HG03159 (cell line): ENCODE data around the gene DUOXA2.

Source experiments
- ATAC-seq: cut with Tn5 transposase; IDR thresholded peaks from one replicate; pipeline ENCODE4 v1.9.1; 2021; ENCODE audit warnings: mild to moderate bottlenecking, moderate library complexity; ENCODE audit not compliant: unreplicated experiment

DUOXA2 gene

DNA sequence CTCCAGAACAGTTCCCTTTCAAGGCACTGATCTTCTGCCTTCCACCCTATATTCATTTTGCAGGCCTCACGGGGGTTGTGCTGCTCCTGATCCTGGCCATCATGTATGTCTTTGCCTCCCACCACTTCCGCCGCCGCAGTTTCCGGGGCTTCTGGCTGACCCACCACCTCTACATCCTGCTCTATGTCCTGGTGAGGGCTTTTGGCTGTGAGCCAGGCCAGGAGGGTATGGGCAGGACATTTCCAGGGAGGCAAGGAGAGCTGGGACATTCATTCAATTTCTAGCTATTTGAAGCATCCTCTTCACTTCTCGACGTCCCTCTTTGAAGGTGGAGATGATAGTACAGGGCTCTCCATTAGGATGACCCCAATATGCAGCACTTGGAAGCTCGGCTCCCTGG is 41.6 kb downstream of the DUOXA2 start:
- no peak for ATAC-seq

- no peak for ATAC-seq
Observed at GRCh38 chr15:45156744-45157455, 42.8 kb downstream of the DUOXA2 start.

DNA sequence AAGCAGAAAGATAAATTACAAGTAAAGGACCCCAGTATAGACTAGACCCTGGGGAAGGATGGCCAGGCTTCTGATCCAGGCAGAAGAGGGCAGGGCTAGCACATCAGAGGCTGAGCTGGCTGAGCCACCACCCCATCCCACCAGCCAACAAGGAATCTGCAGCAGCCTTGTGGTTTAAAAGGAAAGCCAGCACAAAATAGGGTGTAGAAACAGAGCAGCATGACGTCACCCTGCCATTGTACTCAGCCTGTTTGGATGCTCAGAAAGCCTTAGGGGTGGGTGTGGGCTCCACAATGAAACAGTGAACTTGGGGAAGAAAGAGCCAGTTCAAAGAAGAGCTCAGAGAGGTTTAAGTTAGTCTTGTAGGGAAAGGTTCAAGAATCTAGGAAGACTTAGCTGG is 43.8 kb downstream of the DUOXA2 start:
- ATAC-seq = no peak

GRCh38 chr15:45161666-45162065 is 47.5 kb downstream of the DUOXA2 start:
- ATAC-seq = no peak

GRCh38 chr15:45162771-45163507 is 48.8 kb downstream of the DUOXA2 start:
- ATAC-seq = peak; percentile 42

- no peak for ATAC-seq
Observed at GRCh38 chr15:45163508-45163856, 49.4 kb downstream of the DUOXA2 start.

GRCh38 chr15:45164914-45165313 is 50.8 kb downstream of the DUOXA2 start:
- no peak for ATAC-seq

GRCh38 chr15:45165536-45165935 is 51.4 kb downstream of the DUOXA2 start:
- ATAC-seq = no peak

GRCh38 chr15:45166834-45167630 is 52.9 kb downstream of the DUOXA2 start:
- peak; percentile 90 for ATAC-seq

- no peak for ATAC-seq
Observed at GRCh38 chr15:45167631-45168205, 53.6 kb downstream of the DUOXA2 start.
